ENCODE data around the gene NPC1L1. TPM values are rescaled to one million over a fixed set of nuclear protein-coding genes. Genes with fewer than 3 reads are reported as not detected.

Gene NPC1L1
- total and polyA plus RNA-seq, 2 of the 13 experiments (the other 11 are each of a cell fraction or from before 2014, with no cell fraction given) = 4.8 to 14.5 TPM

DNA sequence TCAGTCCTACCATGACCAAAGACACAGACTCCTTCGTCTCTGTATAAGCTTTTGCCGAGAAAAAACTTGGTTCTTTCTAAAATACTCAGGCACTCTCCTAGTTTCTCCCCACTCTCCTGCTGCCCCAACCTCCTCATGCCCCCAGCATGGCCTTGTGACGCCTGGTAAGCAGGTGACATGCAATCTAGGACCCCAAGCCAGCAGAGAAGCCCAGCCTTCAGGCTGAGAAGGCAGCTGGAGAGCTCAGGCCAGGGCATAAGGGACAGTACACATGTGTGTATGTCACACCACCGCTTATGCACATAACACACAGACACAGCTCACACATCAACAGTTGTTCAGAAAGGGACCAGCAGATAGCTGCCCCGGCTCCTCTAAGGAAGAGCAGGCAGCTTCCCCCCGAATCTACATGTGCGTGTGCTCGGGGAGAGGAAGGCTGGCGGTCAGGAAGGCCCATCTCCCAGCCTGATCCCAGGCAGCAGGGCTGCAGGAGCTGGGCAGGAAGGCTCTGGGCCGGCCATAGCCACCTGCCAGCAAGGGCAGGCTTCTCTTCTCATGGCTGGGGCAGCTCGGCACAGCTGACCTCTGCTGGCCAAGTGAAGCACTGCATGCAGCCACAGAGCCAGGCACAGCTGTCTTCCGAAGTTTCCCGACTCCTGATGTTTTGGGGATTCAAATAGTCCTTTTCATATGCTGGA, 24.1 kb upstream of the NPC1L1 start (continued):
- TF ChIP-seq, protein P1, sequence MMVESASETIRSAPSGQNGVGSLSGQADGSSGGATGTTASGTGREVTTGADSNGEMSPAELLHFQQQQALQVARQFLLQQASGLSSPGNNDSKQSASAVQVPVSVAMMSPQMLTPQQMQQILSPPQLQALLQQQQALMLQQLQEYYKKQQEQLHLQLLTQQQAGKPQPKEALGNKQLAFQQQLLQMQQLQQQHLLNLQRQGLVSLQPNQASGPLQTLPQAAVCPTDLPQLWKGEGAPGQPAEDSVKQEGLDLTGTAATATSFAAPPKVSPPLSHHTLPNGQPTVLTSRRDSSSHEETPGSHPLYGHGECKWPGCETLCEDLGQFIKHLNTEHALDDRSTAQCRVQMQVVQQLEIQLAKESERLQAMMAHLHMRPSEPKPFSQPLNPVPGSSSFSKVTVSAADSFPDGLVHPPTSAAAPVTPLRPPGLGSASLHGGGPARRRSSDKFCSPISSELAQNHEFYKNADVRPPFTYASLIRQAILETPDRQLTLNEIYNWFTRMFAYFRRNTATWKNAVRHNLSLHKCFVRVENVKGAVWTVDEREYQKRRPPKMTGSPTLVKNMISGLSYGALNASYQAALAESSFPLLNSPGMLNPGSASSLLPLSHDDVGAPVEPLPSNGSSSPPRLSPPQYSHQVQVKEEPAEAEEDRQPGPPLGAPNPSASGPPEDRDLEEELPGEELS (CRISPR knock-in tag; IDR thresholded peaks at IDR 0.05) = peak; percentile 25; the same call in 1 of the 2 replicates
- peak; percentile 88 for TF ChIP-seq RAD21 (CRISPR knock-in tag; IDR thresholded peaks at IDR 0.05)
- no peak for TF ChIP-seq NR2F2 (IDR thresholded peaks at IDR 0.05; ENCODE audit: borderline replicate concordance, low read depth)
- TF ChIP-seq SKIL (CRISPR knock-in tag; IDR thresholded peaks at IDR 0.05; ENCODE audit: borderline replicate concordance) = no peak
- TF ChIP-seq, protein P2, sequence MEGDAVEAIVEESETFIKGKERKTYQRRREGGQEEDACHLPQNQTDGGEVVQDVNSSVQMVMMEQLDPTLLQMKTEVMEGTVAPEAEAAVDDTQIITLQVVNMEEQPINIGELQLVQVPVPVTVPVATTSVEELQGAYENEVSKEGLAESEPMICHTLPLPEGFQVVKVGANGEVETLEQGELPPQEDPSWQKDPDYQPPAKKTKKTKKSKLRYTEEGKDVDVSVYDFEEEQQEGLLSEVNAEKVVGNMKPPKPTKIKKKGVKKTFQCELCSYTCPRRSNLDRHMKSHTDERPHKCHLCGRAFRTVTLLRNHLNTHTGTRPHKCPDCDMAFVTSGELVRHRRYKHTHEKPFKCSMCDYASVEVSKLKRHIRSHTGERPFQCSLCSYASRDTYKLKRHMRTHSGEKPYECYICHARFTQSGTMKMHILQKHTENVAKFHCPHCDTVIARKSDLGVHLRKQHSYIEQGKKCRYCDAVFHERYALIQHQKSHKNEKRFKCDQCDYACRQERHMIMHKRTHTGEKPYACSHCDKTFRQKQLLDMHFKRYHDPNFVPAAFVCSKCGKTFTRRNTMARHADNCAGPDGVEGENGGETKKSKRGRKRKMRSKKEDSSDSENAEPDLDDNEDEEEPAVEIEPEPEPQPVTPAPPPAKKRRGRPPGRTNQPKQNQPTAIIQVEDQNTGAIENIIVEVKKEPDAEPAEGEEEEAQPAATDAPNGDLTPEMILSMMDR (CRISPR knock-in tag; IDR thresholded peaks at IDR 0.05) = peak; percentile 95
- TF ChIP-seq KDM4B (CRISPR knock-in tag; IDR thresholded peaks at IDR 0.05) = peak; percentile 45; the same call in 1 of the 2 replicates
- TF ChIP-seq KDM3A (CRISPR knock-in tag; IDR thresholded peaks at IDR 0.05; ENCODE audit: low read depth) = peak; percentile 52; the same call in 1 of the 2 replicates
- TF ChIP-seq KDM2A (CRISPR knock-in tag; IDR thresholded peaks at IDR 0.05; ENCODE audit: borderline replicate concordance, low read depth) = peak; percentile 54
- TF ChIP-seq, protein P3, sequence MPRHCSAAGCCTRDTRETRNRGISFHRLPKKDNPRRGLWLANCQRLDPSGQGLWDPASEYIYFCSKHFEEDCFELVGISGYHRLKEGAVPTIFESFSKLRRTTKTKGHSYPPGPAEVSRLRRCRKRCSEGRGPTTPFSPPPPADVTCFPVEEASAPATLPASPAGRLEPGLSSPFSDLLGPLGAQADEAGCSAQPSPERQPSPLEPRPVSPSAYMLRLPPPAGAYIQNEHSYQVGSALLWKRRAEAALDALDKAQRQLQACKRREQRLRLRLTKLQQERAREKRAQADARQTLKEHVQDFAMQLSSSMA (CRISPR knock-in tag; IDR thresholded peaks at IDR 0.05) = no peak
- TF ChIP-seq KMT2A (CRISPR knock-in tag; IDR thresholded peaks at IDR 0.05) = no peak
- peak; percentile 20; the same call in 1 of the 2 replicates for TF ChIP-seq FOSL2 (CRISPR knock-in tag; IDR thresholded peaks at IDR 0.05)
- peak; percentile 68 for TF ChIP-seq PHF5A (CRISPR knock-in tag; IDR thresholded peaks at IDR 0.05; ENCODE audit: low read depth, unreplicated experiment)
- 0 out of 2 replicates have a peak, but pooled peaks have one; percentile 3 for TF ChIP-seq HNF4A (CRISPR knock-in tag; IDR thresholded peaks at IDR 0.05)
- TF ChIP-seq RXRB (CRISPR knock-in tag; IDR thresholded peaks at IDR 0.05; ENCODE audit: borderline replicate concordance) = peak; percentile 21; the same call in 1 of the 2 replicates
- no peak for TF ChIP-seq ZNF276 (CRISPR knock-in tag; IDR thresholded peaks at IDR 0.05; ENCODE audit: low read depth)
- TF ChIP-seq HMGXB4 (CRISPR knock-in tag; IDR thresholded peaks at IDR 0.05; ENCODE audit: borderline replicate concordance in 1 of 2, low read depth in 1 of 2) = 0 out of 4 replicates have a peak, but pooled peaks of 1 of the 2 experiments have one; percentile 31
- 0 out of 2 replicates have a peak, but pooled peaks have one; percentile 60 for TF ChIP-seq ZSCAN20 (CRISPR knock-in tag; IDR thresholded peaks at IDR 0.05; ENCODE audit: borderline replicate concordance)
- 0 out of 2 replicates have a peak, but pooled peaks have one; percentile 29 for TF ChIP-seq FOXO1 (CRISPR knock-in tag; IDR thresholded peaks at IDR 0.05)

Data from HepG2 (cell line).